BLaER1 (cell line): ENCODE measurements around the gene ACACB.

Experiments used
- H3K27ac ChIP-seq: shearing (Covaris generic); formaldehyde crosslinking; 2 replicates; pipeline ENCODE4 v1.8.1; 2022
- H3K27me3 ChIP-seq: shearing (Covaris generic); formaldehyde crosslinking; 2 replicates; pipeline ENCODE4 v1.8.1; 2022
- H3K36me3 ChIP-seq: shearing (Covaris generic); formaldehyde crosslinking; 2 replicates; pipeline ENCODE4 v1.8.1; 2022
- H3K4me1 ChIP-seq: shearing (Covaris generic); formaldehyde crosslinking; 2 replicates; pipeline ENCODE4 v1.8.1; 2022
- H3K4me2 ChIP-seq: shearing (Covaris generic); formaldehyde crosslinking; 2 replicates; pipeline ENCODE4 v1.8.1; 2022
- H3K4me3 ChIP-seq: shearing (Covaris generic); formaldehyde crosslinking; 2 replicates; pipeline ENCODE4 v1.8.1; 2022
- H3K9ac ChIP-seq: shearing (Covaris generic); formaldehyde crosslinking; 2 replicates; pipeline ENCODE4 v1.8.1; 2022
- H3K9me3 ChIP-seq: shearing (Covaris generic); formaldehyde crosslinking; 2 replicates; pipeline ENCODE4 v1.8.1; 2022
- H4K20me1 ChIP-seq: shearing (Covaris generic); formaldehyde crosslinking; 2 replicates; pipeline ENCODE4 v1.8.1; 2022
- Cebpa-rat ChIP-seq: shearing (Covaris generic); IDR thresholded peaks from 2 replicates; pipeline ENCODE4 v1.8.1; 2022

Gene ACACB

GRCh38 chr12:109115758-109116610, at the start of gene ACACB:
Gene ACACB, plus strand, starts transcription at chr12:109116587. Its CDS starts 22,819 bp downstream, at chr12:109139406.
- peak within 1 kb of the TSS; percentile 66 for H3K4me2 ChIP-seq
- H3K4me1 ChIP-seq = peaks cover 36% of the 10 kb centered on the region
- H3K36me3 ChIP-seq = 0 out of 2 replicates have a peak, but pooled peaks cover 3% of the 10 kb centered on the region
- no peak within 1 kb of the TSS for H3K27ac ChIP-seq
- H4K20me1 ChIP-seq = no peaks in the 10 kb centered on the region
- TF ChIP-seq Cebpa-rat = no peak
- 0 out of 2 replicates have a peak within 1 kb of the TSS, but pooled peaks have one; percentile 0 for H3K9ac ChIP-seq
- H3K9me3 ChIP-seq = no peaks in the 10 kb centered on the region
- H3K27me3 ChIP-seq = no peaks in the 10 kb centered on the region
- H3K4me3 ChIP-seq = no peak within 1 kb of the TSS

DNA sequence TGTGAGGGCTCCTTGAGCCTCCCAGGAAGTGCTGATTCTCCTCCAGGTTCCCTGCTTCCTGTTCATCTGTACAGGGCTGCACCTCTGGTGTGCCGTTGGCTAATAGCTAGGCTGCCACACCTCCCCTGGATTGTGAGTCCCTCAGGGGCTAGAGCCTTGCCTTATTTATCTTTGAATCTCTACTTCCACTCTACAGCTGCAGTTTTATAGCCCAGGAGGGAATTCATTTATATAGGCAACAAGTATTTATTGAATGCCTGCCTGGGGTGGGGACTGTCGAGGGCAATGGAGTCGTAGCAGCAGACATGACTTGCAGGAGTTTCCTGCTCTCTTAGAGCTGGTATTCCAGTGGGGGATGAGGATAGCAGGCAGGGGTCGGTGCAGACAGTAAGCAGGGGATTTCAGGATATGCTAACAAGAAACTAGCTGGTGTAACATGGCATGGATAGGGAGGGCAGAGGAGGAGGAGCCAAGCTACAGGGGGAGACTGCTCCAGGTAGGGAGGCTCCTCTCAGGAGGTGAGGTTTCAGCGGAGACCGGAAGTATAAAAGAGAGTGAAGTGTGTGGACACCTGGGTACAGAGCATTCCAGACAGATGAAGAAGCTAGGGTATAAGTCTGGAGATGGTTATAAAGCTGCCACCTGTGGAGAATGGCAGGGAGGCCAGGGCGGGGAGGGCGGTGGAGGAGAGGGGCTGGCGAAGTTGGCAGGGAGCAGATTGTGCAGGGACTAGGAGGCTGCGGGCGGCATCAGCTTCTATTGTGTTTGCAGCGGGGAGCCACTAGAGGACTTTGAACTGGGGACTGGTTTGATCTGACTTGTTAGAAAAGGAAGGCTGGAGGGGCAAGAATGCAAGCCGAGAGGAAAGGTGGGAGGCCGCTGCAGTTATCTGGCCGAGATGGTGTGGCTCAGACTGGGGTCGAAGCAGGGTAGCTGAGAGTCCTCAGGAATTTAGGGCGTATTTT, 46.8 kb upstream of the ACACB start:
- Histone ChIP-seq H3K4me1 (no peaks in the 10 kb centered on the region), H3K27me3 (no peaks in the 10 kb centered on the region), H3K4me2 (no peak overlapping the region), H3K27ac (no peak overlapping the region), H3K4me3 (no peak overlapping the region), H4K20me1 (no peaks in the 10 kb centered on the region), H3K36me3 (peaks cover 90% of the 10 kb centered on the region), H3K9me3 (no peaks in the 10 kb centered on the region), H3K9ac (no peak overlapping the region)
- no peak for TF ChIP-seq Cebpa-rat

DNA sequence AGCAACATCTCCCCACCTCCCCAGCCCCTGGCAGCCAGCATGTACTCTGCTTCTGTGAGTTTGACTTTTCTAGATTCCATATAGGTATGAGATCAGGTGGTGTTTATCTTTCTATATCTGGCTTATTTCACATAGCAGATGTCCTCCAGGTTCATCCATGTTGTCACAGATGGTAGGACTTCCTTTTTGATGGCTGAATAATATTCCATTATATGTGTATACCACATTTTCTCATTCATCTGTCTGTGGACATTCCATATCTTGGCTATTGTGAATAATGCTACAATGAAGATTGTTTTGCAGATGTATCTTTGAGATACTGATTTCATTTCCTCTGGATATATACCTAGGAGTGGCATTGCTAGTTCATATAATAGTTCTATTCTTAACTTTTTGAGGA, 41.5 kb upstream of the ACACB start:
- Histone ChIP-seq H3K36me3 (peaks cover 69% of the 10 kb centered on the region), H3K9ac (no peak overlapping the region), H3K4me3 (no peak overlapping the region), H3K9me3 (0 out of 2 replicates have a peak, but pooled peaks cover 6% of the 10 kb centered on the region), H3K27me3 (no peaks in the 10 kb centered on the region), H3K27ac (no peak overlapping the region), H3K4me1 (no peaks in the 10 kb centered on the region), H3K4me2 (no peak overlapping the region), H4K20me1 (no peaks in the 10 kb centered on the region)
- TF ChIP-seq Cebpa-rat = no peak

DNA sequence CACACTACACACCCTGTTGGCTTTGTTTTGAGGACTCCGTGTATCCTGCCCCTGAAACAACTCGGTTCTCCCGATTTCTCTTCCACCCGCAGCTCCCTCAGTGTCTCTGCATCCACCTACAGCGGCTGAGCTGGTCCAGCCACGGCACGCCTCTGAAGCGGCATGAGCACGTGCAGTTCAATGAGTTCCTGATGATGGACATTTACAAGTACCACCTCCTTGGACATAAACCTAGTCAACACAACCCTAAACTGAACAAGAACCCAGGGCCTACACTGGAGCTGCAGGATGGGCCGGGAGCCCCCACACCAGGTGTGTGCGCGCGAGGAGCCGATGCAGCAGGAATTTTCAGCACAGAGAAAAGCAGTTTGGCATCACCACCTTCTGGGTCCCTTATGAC, 33.6 kb upstream of the ACACB start:
- Histone ChIP-seq H3K27me3 (no peaks in the 10 kb centered on the region), H3K9ac (no peak overlapping the region), H3K36me3 (peaks cover 84% of the 10 kb centered on the region), H3K4me1 (peaks cover 9% of the 10 kb centered on the region), H3K9me3 (0 out of 2 replicates have a peak, but pooled peaks cover 6% of the 10 kb centered on the region), H3K27ac (no peak overlapping the region), H3K4me2 (no peak overlapping the region), H3K4me3 (no peak overlapping the region), H4K20me1 (no peaks in the 10 kb centered on the region)
- no peak for TF ChIP-seq Cebpa-rat

DNA sequence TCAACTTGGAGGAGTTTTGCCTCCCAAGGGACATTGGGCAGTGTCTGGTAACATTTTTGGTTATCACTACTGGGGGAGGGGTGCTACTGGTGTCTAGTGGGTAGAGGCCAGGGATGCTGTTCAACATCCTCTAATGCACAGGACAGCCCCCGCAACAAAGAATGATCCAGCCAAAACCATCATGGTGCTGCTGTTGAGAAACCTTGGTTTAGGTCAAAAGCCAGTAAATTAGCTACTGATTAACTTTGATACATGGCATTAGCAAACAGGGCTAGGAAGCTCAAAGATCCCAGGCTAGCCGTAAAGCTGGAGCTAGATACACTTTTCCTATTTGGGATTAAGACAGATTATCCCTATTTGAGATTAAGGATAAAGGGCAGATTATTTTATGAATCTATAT, 32.0 kb upstream of the ACACB start:
- Histone ChIP-seq H3K27ac (no peak overlapping the region), H3K9me3 (no peaks in the 10 kb centered on the region), H3K9ac (no peak overlapping the region), H3K27me3 (no peaks in the 10 kb centered on the region), H3K4me2 (no peak overlapping the region; the same call in 1 of the 2 replicates), H4K20me1 (0 out of 2 replicates have a peak, but pooled peaks cover 5% of the 10 kb centered on the region), H3K4me1 (peaks cover 25% of the 10 kb centered on the region), H3K4me3 (no peak overlapping the region), H3K36me3 (peaks cover 91% of the 10 kb centered on the region)
- no peak for TF ChIP-seq Cebpa-rat

DNA sequence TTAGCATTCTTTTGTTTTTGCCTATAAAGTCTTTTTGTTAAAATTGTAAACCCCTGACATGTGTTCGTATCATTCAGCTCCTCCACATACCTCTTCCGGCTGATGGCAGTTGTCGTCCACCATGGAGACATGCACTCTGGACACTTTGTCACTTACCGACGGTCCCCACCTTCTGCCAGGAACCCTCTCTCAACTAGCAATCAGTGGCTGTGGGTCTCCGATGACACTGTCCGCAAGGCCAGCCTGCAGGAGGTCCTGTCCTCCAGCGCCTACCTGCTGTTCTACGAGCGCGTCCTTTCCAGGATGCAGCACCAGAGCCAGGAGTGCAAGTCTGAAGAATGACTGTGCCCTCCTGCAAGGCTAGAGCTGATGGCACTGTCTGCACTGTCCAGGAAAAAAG, 30.8 kb upstream of the ACACB start:
- Histone ChIP-seq H3K36me3 (peaks cover 92% of the 10 kb centered on the region), H4K20me1 (0 out of 2 replicates have a peak, but pooled peaks cover 5% of the 10 kb centered on the region), H3K4me2 (no peak overlapping the region), H3K9ac (no peak overlapping the region), H3K4me3 (no peak overlapping the region), H3K27ac (no peak overlapping the region), H3K9me3 (no peaks in the 10 kb centered on the region), H3K27me3 (no peaks in the 10 kb centered on the region), H3K4me1 (peaks cover 36% of the 10 kb centered on the region)
- no peak for TF ChIP-seq Cebpa-rat

GRCh38 chr12:109087250-109087649, 29.1 kb upstream of the ACACB start:
- H3K9me3 ChIP-seq = no peaks in the 10 kb centered on the region
- no peak overlapping the region for H3K4me3 ChIP-seq
- H3K4me1 ChIP-seq = peaks cover 52% of the 10 kb centered on the region
- no peak overlapping the region for H3K9ac ChIP-seq
- 0 out of 2 replicates have a peak, but pooled peaks cover 5% of the 10 kb centered on the region for H4K20me1 ChIP-seq
- peaks cover 91% of the 10 kb centered on the region for H3K36me3 ChIP-seq
- H3K27me3 ChIP-seq = no peaks in the 10 kb centered on the region
- no peak for TF ChIP-seq Cebpa-rat
- H3K4me2 ChIP-seq = no peak overlapping the region
- no peak overlapping the region for H3K27ac ChIP-seq

GRCh38 chr12:109088818-109089217, 27.6 kb upstream of the ACACB start:
- peaks cover 75% of the 10 kb centered on the region for H3K36me3 ChIP-seq
- H3K9ac ChIP-seq = no peak overlapping the region
- no peak overlapping the region for H3K27ac ChIP-seq
- H3K4me1 ChIP-seq = peaks cover 65% of the 10 kb centered on the region
- H3K27me3 ChIP-seq = no peaks in the 10 kb centered on the region
- no peaks in the 10 kb centered on the region for H3K9me3 ChIP-seq
- no peak for TF ChIP-seq Cebpa-rat
- H3K4me2 ChIP-seq = peak overlapping the region; percentile 48
- no peak overlapping the region for H3K4me3 ChIP-seq
- H4K20me1 ChIP-seq = 0 out of 2 replicates have a peak, but pooled peaks cover 5% of the 10 kb centered on the region

GRCh38 chr12:109089683-109090082, 26.7 kb upstream of the ACACB start:
- Histone ChIP-seq H3K27ac (no peak overlapping the region), H3K4me3 (no peak overlapping the region), H3K4me2 (no peak overlapping the region), H4K20me1 (0 out of 2 replicates have a peak, but pooled peaks cover 5% of the 10 kb centered on the region), H3K36me3 (peaks cover 66% of the 10 kb centered on the region), H3K9me3 (no peaks in the 10 kb centered on the region), H3K27me3 (no peaks in the 10 kb centered on the region), H3K4me1 (peaks cover 60% of the 10 kb centered on the region), H3K9ac (no peak overlapping the region)
- TF ChIP-seq Cebpa-rat = no peak
